ENCODE measurements around the gene PLCZ1. TPM values are rescaled to one million over a fixed set of nuclear protein-coding genes. Genes with fewer than 3 reads are reported as not detected.

PLCZ1 gene
- total RNA-seq, 2 donors from 2014 or later = not detected

GRCh38 chr12:18719922-18720510 is 17.8 kb downstream of the PLCZ1 start:
- no peak overlapping the region for H3K4me3 ChIP-seq
- H3K4me1 ChIP-seq = no peaks in the 10 kb centered on the region
- H3K9me3 ChIP-seq = no peaks in the 10 kb centered on the region
- H3K27me3 ChIP-seq = no peaks in the 10 kb centered on the region
- H3K27ac ChIP-seq = no peak overlapping the region
- H3K36me3 ChIP-seq = no peaks in the 10 kb centered on the region
- no peak for TF ChIP-seq CTCF (IDR thresholded peaks at IDR 0.05)
- no peak for DNase-seq (ENCODE audit: low spot score)

DNA sequence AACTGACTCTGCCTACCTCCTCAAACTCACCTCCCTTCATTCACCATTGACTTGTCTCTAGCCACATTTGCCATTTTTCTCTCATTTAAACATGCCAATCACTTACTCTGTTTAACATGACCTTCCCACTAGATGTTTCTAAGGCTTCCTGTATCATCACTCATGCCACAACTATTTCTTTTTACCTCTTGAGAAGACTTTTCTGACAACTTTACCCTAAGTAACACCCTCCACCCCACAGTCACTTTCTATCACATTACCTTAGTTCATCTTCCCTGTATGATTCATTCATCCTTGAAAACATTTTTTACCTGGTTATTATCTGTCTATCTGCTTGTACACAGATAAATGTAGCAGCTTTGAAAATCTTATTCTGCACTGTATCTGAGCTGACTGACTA is 19.4 kb downstream of the PLCZ1 start:
- TF ChIP-seq CTCF (IDR thresholded peaks at IDR 0.05) = no peak
- no peak overlapping the region for H3K27ac ChIP-seq
- H3K4me1 ChIP-seq = no peaks in the 10 kb centered on the region
- no peaks in the 10 kb centered on the region for H3K36me3 ChIP-seq
- no peaks in the 10 kb centered on the region for H3K27me3 ChIP-seq
- no peak for DNase-seq (ENCODE audit: low spot score)
- no peak overlapping the region for H3K4me3 ChIP-seq
- H3K9me3 ChIP-seq = no peaks in the 10 kb centered on the region

GRCh38 chr12:18716236-18716635 is 21.6 kb downstream of the PLCZ1 start:
- Histone ChIP-seq H3K36me3 (no peaks in the 10 kb centered on the region), H3K4me1 (no peaks in the 10 kb centered on the region), H3K27me3 (no peaks in the 10 kb centered on the region), H3K27ac (no peak overlapping the region), H3K9me3 (no peaks in the 10 kb centered on the region), H3K4me3 (no peak overlapping the region)
- no peak for TF ChIP-seq CTCF (IDR thresholded peaks at IDR 0.05)
- no peak for DNase-seq (ENCODE audit: low spot score)

GRCh38 chr12:18706798-18707197 is 31.0 kb downstream of the PLCZ1 start:
- no peaks in the 10 kb centered on the region for H3K9me3 ChIP-seq
- no peak for DNase-seq (ENCODE audit: low spot score)

GRCh38 chr12:18703911-18704310 is 33.9 kb downstream of the PLCZ1 start:
- Histone ChIP-seq H3K27me3 (no peaks in the 10 kb centered on the region), H3K36me3 (no peaks in the 10 kb centered on the region), H3K4me3 (no peak overlapping the region), H3K9me3 (no peaks in the 10 kb centered on the region), H3K27ac (no peak overlapping the region), H3K4me1 (no peaks in the 10 kb centered on the region)
- DNase-seq (ENCODE audit: low spot score) = no peak
- no peak for TF ChIP-seq CTCF (IDR thresholded peaks at IDR 0.05)

More at GRCh38 chr12:18706798-18707197, 31.0 kb downstream of the PLCZ1 start:
- H3K36me3 ChIP-seq = no peaks in the 10 kb centered on the region
- TF ChIP-seq CTCF (IDR thresholded peaks at IDR 0.05) = no peak
- no peak overlapping the region for H3K4me3 ChIP-seq
- H3K4me1 ChIP-seq = no peaks in the 10 kb centered on the region
- H3K27me3 ChIP-seq = no peaks in the 10 kb centered on the region
- no peak overlapping the region for H3K27ac ChIP-seq

GRCh38 chr12:18703321-18703720 is 34.5 kb downstream of the PLCZ1 start:
- Histone ChIP-seq H3K27ac (no peak overlapping the region), H3K36me3 (no peaks in the 10 kb centered on the region), H3K4me1 (no peaks in the 10 kb centered on the region), H3K27me3 (no peaks in the 10 kb centered on the region), H3K9me3 (no peaks in the 10 kb centered on the region), H3K4me3 (no peak overlapping the region)
- TF ChIP-seq CTCF (IDR thresholded peaks at IDR 0.05) = no peak
- no peak for DNase-seq (ENCODE audit: low spot score)
